ENCODE results near the gene DCHS1.

GRCh38 chr11:6608726-6609501 is 46.7 kb downstream of the DCHS1 start:
- TF ChIP-seq POLR2A (IDR thresholded peaks at IDR 0.05): no peak
- TF ChIP-seq CTCF (IDR thresholded peaks at IDR 0.05): no peak
